WTC11 (cell line): ENCODE data around the gene MBD2. TPM values are rescaled to one million over a fixed set of nuclear protein-coding genes. Genes with fewer than 3 reads are reported as not detected.

Experiments
- ATAC-seq: fragments of 200-7000 bp; cut with Tn5 transposase; 2 replicates; pipeline ENCODE4 v1.10.0; 2021; ENCODE audit warnings: mild to moderate bottlenecking, moderate library complexity
- CTCF ChIA-PET: fragments of 300-600 bp; sonication (Branson Sonifier 250); formaldehyde crosslinking; loops from one replicate; lab custom pipeline; 2021; ENCODE audit warnings: antibody characterized with exemption; lab: Charles Lee
- POLR2A ChIA-PET: fragments of 350-600 bp; sonication (Branson Sonifier 250); formaldehyde crosslinking; loops from one replicate; lab custom pipeline; 2021; ENCODE audit warnings: antibody characterized with exemption; lab: Charles Lee
- DNase-seq: peaks from one replicate; pipeline ENCODE4 v3.0.0; 2021; ENCODE audit warnings: low spot score
- H3K27ac Mint-ChIP-seq: 2 replicates; pipeline ENCODE4 v1.8.0; 2021; ENCODE audit warnings: mixed read lengths
- H3K27me3 Mint-ChIP-seq: 2 replicates; pipeline ENCODE4 v1.8.0; 2021; ENCODE audit warnings: low read depth, mild to moderate bottlenecking, moderate library complexity, mixed read lengths
- H3K36me3 Mint-ChIP-seq: 2 replicates; pipeline ENCODE4 v1.8.0; 2021; ENCODE audit warnings: mixed read lengths
- H3K4me1 Mint-ChIP-seq: 2 replicates; pipeline ENCODE4 v1.8.0; 2022; ENCODE audit warnings: mixed read lengths
- H3K4me3 Mint-ChIP-seq: 2 replicates; pipeline ENCODE4 v1.8.0; 2021; ENCODE audit warnings: mild to moderate bottlenecking, moderate library complexity, mixed read lengths
- H3K9me3 Mint-ChIP-seq: 2 replicates; pipeline ENCODE4 v1.8.0; 2021; ENCODE audit warnings: mixed read lengths
- CREB1 ChIP-seq: sonication (generic); formaldehyde crosslinking; IDR thresholded peaks from 2 replicates; pipeline ENCODE4 v1.8.0; 2023; ENCODE audit warnings: mild to moderate bottlenecking, missing genetic modification reagents
- E2F5 ChIP-seq: sonication (generic); formaldehyde crosslinking; IDR thresholded peaks from 2 replicates; pipeline ENCODE4 v1.8.1; 2022; ENCODE audit warnings: mild to moderate bottlenecking, moderate library complexity, missing genetic modification reagents
- HMGA2 ChIP-seq: fragments of 250-450 bp; sonication (Bioruptor Pico); IDR thresholded peaks from 2 replicates; pipeline ENCODE4 v1.4.0; 2021; ENCODE audit warnings: mild to moderate bottlenecking, moderate library complexity
- ZNF121 ChIP-seq: sonication (generic); formaldehyde crosslinking; IDR thresholded peaks from 2 replicates; pipeline ENCODE4 v1.8.0; 2023; ENCODE audit warnings: missing genetic modification reagents
- ZNF281 ChIP-seq: sonication (generic); formaldehyde crosslinking; IDR thresholded peaks from 2 replicates; pipeline ENCODE4 v1.8.0; 2023; ENCODE audit warnings: mild to moderate bottlenecking, missing genetic modification reagents
- ZNF317 ChIP-seq: sonication (generic); formaldehyde crosslinking; IDR thresholded peaks from 2 replicates; pipeline ENCODE4 v1.8.1; 2023; ENCODE audit warnings: low read depth, mild to moderate bottlenecking, moderate library complexity, missing genetic modification reagents, borderline replicate concordance
- ZNF416 ChIP-seq: fragments of 250-450 bp; sonication (Bioruptor Pico); IDR thresholded peaks from 2 replicates; pipeline ENCODE4 v1.9.0; 2021; ENCODE audit warnings: mild to moderate bottlenecking, inconsistent platforms
- ZNF671 ChIP-seq: fragments of 250-450 bp; sonication (Bioruptor Pico); IDR thresholded peaks from 2 replicates; pipeline ENCODE4 v1.8.0; 2021; ENCODE audit warnings: mild to moderate bottlenecking
- total RNA-seq: library from RNA; stranded (reverse); gene quantifications from 3 replicates; pipeline ENCODE4 v1.2.3, GENCODE V29; 2021
- TF ChIP-seq, protein P1 (sequence below): sonication (generic); formaldehyde crosslinking; IDR thresholded peaks from 2 replicates; pipeline ENCODE4 v1.8.0; 2023; ENCODE audit warnings: missing genetic modification reagents, mild to moderate bottlenecking, borderline replicate concordance
- TF ChIP-seq, protein P2 (sequence below): sonication (generic); formaldehyde crosslinking; IDR thresholded peaks from 2 replicates; pipeline ENCODE4 v1.8.0; 2023; ENCODE audit warnings: missing genetic modification reagents
- TF ChIP-seq, protein P3 (sequence below): sonication (generic); formaldehyde crosslinking; IDR thresholded peaks from 2 replicates; pipeline ENCODE4 v1.8.1; 2023; ENCODE audit warnings: mild to moderate bottlenecking, missing genetic modification reagents
- TF ChIP-seq, protein P4 (sequence below): sonication (generic); formaldehyde crosslinking; conservative IDR thresholded peaks from 2 replicates; pipeline ENCODE4 v1.8.1; 2023; ENCODE audit warnings: mild to moderate bottlenecking, low read depth, missing genetic modification reagents, moderate library complexity
- TF ChIP-seq, protein P5 (sequence below): fragments of 250-450 bp; sonication (Bioruptor Pico); IDR thresholded peaks from 2 replicates; pipeline ENCODE4 v1.8.0; 2021; ENCODE audit warnings: mild to moderate bottlenecking

The MBD2 gene
- total RNA-seq, 1 experiment from 2014 or later, result 42.7 TPM

GRCh38 chr18:54202851-54203250 is 21.6 kb downstream of the MBD2 start:
- Mint-ChIP-seq H3K4me3 (no peak overlapping the region), H3K9me3 (no peaks in the 10 kb centered on the region), H3K27me3 (no peaks in the 10 kb centered on the region), H3K36me3 (peaks cover 39% of the 10 kb centered on the region), H3K4me1 (peaks cover 12% of the 10 kb centered on the region), H3K27ac (no peak overlapping the region)
- POLR2A ChIA-PET, result no interaction called here
- TF ChIP-seq ZNF317 (CRISPR knock-in tag) (no peak), ZNF281 (CRISPR knock-in tag) (no peak), ZNF671 (CRISPR knock-in tag) (no peak), ZNF121 (no peak), ZNF416 (no peak)
- TF ChIP-seq, protein P1, sequence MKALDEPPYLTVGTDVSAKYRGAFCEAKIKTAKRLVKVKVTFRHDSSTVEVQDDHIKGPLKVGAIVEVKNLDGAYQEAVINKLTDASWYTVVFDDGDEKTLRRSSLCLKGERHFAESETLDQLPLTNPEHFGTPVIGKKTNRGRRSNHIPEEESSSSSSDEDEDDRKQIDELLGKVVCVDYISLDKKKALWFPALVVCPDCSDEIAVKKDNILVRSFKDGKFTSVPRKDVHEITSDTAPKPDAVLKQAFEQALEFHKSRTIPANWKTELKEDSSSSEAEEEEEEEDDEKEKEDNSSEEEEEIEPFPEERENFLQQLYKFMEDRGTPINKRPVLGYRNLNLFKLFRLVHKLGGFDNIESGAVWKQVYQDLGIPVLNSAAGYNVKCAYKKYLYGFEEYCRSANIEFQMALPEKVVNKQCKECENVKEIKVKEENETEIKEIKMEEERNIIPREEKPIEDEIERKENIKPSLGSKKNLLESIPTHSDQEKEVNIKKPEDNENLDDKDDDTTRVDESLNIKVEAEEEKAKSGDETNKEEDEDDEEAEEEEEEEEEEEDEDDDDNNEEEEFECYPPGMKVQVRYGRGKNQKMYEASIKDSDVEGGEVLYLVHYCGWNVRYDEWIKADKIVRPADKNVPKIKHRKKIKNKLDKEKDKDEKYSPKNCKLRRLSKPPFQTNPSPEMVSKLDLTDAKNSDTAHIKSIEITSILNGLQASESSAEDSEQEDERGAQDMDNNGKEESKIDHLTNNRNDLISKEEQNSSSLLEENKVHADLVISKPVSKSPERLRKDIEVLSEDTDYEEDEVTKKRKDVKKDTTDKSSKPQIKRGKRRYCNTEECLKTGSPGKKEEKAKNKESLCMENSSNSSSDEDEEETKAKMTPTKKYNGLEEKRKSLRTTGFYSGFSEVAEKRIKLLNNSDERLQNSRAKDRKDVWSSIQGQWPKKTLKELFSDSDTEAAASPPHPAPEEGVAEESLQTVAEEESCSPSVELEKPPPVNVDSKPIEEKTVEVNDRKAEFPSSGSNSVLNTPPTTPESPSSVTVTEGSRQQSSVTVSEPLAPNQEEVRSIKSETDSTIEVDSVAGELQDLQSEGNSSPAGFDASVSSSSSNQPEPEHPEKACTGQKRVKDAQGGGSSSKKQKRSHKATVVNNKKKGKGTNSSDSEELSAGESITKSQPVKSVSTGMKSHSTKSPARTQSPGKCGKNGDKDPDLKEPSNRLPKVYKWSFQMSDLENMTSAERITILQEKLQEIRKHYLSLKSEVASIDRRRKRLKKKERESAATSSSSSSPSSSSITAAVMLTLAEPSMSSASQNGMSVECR (CRISPR knock-in tag), result no peak
- TF ChIP-seq, protein P2, sequence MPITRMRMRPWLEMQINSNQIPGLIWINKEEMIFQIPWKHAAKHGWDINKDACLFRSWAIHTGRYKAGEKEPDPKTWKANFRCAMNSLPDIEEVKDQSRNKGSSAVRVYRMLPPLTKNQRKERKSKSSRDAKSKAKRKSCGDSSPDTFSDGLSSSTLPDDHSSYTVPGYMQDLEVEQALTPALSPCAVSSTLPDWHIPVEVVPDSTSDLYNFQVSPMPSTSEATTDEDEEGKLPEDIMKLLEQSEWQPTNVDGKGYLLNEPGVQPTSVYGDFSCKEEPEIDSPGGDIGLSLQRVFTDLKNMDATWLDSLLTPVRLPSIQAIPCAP, result no peak
- TF ChIP-seq, protein P3, sequence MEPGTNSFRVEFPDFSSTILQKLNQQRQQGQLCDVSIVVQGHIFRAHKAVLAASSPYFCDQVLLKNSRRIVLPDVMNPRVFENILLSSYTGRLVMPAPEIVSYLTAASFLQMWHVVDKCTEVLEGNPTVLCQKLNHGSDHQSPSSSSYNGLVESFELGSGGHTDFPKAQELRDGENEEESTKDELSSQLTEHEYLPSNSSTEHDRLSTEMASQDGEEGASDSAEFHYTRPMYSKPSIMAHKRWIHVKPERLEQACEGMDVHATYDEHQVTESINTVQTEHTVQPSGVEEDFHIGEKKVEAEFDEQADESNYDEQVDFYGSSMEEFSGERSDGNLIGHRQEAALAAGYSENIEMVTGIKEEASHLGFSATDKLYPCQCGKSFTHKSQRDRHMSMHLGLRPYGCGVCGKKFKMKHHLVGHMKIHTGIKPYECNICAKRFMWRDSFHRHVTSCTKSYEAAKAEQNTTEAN (CRISPR knock-in tag), result no peak
- CTCF ChIA-PET, result no interaction called here
- no peak for DNase-seq
- ATAC-seq, result no peak

- Mint-ChIP-seq H3K9me3 (no peaks in the 10 kb centered on the region), H3K4me1 (no peaks in the 10 kb centered on the region; the same call in 1 of the 2 replicates), H3K27me3 (no peaks in the 10 kb centered on the region), H3K4me3 (no peak overlapping the region), H3K36me3 (peaks cover 23% of the 10 kb centered on the region), H3K27ac (no peak overlapping the region)
- no peak for DNase-seq
- ChIA-PET CTCF (no interaction called here), POLR2A (no interaction called here)
- ATAC-seq, result no peak
- TF ChIP-seq, protein P4, sequence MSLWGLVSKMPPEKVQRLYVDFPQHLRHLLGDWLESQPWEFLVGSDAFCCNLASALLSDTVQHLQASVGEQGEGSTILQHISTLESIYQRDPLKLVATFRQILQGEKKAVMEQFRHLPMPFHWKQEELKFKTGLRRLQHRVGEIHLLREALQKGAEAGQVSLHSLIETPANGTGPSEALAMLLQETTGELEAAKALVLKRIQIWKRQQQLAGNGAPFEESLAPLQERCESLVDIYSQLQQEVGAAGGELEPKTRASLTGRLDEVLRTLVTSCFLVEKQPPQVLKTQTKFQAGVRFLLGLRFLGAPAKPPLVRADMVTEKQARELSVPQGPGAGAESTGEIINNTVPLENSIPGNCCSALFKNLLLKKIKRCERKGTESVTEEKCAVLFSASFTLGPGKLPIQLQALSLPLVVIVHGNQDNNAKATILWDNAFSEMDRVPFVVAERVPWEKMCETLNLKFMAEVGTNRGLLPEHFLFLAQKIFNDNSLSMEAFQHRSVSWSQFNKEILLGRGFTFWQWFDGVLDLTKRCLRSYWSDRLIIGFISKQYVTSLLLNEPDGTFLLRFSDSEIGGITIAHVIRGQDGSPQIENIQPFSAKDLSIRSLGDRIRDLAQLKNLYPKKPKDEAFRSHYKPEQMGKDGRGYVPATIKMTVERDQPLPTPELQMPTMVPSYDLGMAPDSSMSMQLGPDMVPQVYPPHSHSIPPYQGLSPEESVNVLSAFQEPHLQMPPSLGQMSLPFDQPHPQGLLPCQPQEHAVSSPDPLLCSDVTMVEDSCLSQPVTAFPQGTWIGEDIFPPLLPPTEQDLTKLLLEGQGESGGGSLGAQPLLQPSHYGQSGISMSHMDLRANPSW (CRISPR knock-in tag), result no peak
- TF ChIP-seq, protein P3 (CRISPR knock-in tag), result no peak
- no peak for TF ChIP-seq E2F5 (CRISPR knock-in tag)
- no peak for TF ChIP-seq HMGA2 (CRISPR knock-in tag)
- TF ChIP-seq CREB1 (CRISPR knock-in tag), result no peak
- TF ChIP-seq, protein P5, sequence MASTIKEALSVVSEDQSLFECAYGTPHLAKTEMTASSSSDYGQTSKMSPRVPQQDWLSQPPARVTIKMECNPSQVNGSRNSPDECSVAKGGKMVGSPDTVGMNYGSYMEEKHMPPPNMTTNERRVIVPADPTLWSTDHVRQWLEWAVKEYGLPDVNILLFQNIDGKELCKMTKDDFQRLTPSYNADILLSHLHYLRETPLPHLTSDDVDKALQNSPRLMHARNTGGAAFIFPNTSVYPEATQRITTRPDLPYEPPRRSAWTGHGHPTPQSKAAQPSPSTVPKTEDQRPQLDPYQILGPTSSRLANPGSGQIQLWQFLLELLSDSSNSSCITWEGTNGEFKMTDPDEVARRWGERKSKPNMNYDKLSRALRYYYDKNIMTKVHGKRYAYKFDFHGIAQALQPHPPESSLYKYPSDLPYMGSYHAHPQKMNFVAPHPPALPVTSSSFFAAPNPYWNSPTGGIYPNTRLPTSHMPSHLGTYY, result no peak
Measured at GRCh38 chr18:54197747-54198411, 26.6 kb downstream of the MBD2 start.
